Stimulated activated CD4-positive, alpha-beta T cell treated with anti-CD3 and anti-CD28 coated beads, TNF-alpha, amount 100 ng/mL, for 24 hours (primary cell): ENCODE data around the gene ADCY10.
"Not testable (repeated sequence)": the region's sequence is repeated elsewhere in the genome, so short reads cannot be mapped to it uniquely, and the experiment has no call there.

Source experiments
- DNase-seq, 3 experiments: peaks; one replicate each; pipeline ENCODE4 v3.0.0-alpha.2; 2020; ENCODE audit warnings: low read depth in 3 of 3

ADCY10 gene

DNA sequence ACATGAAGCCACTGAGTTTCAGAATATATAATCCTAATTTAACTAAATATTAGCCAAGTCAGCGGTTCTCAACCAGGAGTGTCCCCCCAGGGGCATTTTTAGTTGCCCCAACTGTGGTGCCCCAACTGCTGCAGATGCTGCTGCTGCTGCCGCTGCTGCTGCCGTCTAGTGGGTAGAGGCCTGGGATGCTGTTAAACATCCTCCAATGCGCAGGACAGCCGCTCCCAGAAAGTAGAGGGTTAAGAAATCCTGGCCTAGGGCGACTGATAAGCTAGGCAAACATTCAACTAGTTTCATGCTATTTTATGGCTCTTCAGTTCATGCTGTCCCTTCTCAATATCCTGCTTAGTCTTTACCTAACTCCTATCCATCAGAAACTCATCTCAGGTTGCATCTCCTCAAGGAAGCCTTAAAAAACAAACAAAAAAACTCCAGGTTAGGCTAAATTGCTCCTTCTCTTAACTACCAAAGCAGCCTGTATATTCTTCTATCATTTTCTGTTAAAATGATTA is 12.6 kb upstream of the ADCY10 start:
- no peak for DNase-seq

DNA sequence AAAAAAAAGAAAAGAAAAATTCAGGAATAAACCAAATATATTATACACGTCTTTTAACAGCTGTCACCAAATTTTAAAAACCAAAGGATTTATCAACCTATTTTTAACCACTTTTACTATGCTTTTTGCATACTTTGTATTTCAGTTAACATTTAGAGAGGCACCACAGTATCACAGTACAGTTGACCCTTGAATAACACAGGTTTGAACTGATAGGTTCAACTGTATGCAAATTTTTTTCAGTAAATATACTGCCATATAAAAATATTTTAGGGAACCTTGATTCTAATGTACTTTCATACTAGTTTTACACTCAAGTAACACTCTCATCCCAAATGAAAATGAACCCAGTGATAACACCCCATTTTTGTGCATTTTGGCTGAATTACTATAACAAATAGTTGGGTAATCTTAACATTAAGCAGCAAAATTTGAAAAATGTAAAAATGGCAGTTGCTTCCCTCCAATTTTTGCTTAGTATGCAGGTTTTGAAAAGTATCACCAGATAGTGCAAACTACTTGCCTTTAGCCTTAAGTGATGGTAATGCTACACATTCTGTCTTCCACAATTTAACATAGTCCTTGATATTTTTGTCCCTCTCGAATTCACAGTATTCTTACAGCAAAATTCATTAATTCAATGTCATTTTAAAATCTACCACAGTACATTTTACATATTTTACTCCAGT is 10.8 kb upstream of the ADCY10 start:
- DNase-seq = no peak

DNA sequence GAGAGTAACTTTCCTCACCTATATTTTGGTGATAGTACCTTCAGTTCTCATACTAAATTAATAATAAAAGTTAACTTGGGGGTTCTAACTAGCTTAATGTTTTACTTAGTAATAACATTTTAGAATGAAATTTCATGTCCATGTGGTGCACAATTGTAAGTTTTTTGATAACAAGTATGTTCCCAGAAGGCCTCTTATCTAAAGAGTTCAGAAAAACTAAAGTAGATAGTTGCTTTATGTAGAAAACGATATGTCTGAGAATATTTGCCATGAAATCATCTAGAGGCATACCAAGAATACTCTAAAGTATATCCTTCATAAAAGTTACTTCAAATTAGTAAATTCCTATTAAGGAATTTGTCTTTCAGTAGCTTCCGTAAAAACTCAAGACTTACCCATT is 10.2 kb upstream of the ADCY10 start:
- DNase-seq = no peak

DNA sequence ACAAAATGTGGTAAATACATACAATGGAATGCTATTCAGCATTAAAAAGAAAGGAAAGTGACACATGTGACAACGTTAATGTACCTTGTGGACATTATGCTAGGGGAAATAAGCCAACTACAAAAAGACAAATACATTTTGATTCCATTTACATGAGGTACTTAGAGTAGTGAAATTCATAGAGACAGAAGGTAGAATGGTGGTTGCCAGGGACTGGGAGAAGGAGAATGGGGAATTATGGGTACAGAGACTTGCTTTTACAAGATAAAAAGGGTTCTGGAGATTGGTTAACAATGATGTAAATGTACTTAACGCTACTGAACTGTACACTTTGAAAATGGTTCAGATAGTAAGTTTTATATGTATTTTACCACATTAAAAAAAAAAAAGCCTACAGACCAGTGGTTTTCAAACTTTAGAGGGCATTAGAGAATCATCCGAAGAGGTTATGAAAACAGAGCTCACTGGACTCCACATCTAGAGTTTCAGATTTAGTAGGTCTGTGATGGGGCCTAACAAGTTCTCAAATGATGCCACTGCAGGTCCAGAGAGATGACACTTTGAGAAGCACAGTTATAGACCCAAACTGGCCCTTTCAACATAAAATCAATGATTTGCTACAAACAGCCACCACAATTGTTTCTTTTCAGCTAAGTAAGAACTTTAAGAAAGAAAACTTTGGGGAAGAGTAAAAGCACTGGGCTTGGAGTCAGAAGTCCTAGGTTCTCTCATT is 9.6 kb upstream of the ADCY10 start:
- no peak for DNase-seq

DNA sequence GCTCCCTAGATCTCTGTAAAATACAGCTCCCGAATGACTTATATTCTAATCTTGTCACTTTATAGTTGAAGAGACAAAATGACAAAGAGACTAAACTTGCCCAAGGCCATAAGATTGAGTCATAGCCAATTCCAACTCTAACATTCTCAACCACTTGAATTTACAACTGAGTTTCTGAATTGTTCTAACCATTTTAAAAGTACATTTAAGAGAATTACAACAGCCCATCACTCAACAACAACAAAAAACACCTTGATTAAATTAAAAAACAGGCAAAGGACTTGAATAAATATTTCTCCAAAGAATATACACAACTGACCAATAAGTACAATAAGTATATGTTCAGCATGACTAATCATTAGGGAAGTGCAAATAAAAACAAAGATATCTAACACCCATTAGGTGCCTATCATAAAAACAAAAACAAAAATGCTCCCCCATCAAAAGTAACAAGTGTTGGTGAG is 8.7 kb upstream of the ADCY10 start:
- DNase-seq = no peak

DNA sequence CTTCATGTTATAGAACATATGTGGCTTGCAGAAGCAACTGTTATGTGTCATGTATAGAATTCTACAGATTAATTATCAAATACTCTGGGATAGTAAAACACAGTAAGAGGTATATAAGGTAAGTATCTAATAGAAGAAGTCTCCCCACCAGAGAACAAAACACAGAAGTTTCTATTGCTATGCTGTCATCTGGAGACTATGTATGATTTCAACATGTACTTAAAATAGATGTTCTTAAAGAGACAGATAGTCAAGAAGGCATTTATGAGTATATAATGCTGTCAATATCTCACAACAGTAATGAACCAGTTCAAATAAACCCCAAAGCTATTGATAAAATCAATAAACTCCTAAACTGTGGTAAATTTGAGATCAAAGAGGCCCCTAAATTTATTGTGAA is 8.1 kb upstream of the ADCY10 start:
- no peak for DNase-seq

DNA sequence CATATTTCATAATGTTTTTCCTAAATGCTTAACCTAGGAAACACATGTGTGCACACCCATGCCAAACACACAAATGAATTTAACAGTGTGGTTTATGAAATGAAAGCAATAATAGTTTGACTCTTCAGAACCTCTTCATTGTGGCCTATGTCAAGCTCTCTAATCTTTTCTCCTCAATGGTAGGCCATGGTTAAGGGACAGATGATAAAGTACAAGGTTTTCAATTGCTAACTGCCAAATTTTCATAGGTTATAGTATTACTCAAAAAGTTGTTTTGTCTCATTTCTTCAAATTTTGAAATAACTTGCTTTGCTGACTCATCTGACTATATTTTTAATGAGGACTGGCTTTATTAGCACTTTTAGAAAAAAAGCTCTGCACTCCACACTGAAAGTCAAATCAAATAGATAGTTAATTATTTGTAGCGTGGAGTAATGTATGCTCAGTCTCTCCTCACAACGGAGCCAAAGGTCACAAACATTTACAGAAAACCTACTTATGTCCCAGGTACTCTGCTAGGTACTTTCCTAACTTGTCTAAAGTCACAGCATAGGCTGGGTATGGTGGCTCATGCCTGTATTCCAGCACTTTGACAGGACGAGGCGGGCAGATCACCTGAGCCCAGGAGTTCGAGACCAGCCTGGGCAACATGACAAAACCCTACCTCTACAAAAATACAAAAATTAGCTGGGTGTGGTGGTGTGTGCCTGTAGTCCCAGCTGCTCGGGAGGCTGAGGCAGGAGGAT is 3.0 kb upstream of the ADCY10 start:
- DNase-seq = no peak

DNA sequence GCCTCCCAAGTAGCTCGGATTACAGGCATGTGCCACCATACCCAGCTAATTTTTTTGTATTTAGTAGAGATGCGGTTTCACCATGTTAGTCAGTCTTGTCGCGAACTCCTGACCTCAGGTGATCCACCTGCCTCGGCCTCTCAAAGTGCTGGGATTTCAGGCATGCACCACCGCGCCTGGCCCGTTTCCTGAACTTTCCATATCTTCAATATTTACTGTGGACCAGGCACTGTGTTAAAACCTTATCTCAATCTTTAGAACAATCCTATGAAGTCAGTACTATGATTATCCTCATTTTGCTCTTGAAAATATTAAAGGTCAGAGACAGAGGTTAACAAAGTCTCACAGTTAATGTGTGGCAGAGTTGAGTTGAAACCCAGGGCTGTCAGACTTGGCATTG is 1.6 kb upstream of the ADCY10 start:
- DNase-seq = no peak

DNA sequence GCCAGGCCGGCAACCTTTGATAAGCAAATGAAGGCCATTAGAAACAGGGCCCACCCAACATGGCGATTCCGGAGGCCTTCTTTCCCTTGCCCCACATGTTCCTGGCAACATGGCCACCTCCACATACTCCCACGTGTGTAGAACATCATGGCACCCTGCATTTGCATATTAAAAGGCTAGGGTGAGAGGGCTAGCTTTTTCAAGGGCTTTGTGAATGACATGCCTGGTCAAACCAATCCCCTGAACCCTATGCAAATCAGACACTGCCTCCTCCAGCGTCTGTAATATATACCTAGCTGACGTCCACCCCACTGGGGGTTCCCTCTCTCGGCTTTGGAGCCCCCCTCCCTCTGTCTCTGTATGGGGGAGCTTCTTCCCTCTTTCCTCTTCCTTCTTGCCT is 1.6 kb downstream of the ADCY10 start:
- no peak for DNase-seq

DNA sequence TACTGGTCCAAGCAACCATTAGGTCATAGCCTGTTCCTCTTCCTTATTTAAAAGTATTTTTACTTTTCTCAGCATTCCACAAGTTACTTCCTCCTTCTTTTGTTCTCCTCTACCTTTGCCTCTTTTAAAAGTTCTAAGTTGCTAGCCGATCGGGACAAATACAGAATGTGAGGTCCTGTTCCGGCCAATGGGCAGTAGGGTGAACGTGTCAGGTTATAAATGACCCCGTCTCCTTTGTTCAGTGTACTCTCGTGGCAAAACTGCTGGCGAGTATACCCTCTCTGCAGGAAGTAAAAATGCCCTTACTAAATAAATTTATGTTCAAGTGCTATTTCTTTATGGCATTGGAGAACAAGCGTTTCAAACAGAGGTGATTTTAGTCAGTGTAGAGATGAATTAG is 2.5 kb downstream of the ADCY10 start:
- no peak for DNase-seq

DNA sequence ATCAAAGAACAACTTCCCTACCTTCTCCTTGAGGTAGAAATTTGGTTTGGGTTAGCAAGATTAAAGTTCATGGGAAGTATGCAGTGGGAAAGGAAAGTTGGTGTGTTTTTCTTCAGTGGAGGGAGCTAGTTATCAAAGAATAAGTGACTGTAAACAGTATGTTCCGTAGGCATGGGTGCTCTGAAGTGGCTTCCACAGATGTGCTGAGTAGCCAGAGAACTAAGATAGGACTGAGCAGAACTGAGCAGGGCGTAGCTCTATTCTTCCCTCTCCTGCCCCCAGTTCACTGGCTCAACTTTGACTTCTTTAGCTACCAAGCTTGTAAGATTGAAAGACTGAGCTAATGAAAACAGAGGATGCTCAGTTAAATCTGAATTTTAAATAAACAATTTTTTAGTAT is 3.4 kb downstream of the ADCY10 start:
- DNase-seq = no peak

DNA sequence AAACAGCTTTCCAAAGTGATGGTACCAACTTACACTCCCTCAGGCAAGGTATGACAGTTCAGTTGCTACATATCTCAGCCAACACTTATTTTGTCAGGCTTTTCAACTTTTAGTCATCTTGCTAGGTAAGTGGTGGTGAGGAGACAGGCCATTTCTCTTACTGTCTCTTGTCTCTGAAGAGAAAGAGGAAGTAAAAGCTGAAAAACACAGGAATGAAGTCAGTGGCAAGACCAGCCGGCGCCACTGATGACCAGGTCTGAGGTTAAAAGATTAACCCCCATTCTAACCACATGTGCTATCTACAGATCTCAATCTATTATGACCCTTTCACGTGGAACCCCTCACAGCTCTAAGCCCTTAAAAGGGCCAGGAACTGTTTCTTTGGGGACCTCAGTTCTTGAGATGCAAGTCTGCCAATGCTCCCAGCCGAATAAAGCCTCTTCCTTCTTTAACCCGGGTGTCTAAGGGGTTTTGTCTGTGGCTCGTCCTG is 4.2 kb downstream of the ADCY10 start:
- DNase-seq = no peak

DNA sequence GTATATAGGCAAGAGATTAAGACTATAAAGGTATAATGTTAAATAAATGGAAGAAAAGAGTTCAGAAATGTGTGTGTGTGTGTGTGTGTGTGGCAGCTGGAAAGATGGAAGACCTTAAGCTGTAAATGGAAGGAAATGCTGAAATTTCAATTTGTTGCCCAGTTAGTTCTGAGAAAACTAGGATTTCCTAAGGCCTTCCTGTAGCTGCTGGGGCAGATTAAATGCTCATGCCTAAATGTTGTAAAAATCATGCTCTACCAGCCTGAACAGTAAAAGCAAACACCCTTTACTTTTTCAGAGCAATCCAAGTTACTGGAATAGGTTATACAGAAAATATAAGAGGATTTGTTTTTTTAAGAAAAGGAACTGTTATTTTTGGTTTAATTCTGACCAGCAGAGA is 8.3 kb downstream of the ADCY10 start:
- no peak for DNase-seq

DNA sequence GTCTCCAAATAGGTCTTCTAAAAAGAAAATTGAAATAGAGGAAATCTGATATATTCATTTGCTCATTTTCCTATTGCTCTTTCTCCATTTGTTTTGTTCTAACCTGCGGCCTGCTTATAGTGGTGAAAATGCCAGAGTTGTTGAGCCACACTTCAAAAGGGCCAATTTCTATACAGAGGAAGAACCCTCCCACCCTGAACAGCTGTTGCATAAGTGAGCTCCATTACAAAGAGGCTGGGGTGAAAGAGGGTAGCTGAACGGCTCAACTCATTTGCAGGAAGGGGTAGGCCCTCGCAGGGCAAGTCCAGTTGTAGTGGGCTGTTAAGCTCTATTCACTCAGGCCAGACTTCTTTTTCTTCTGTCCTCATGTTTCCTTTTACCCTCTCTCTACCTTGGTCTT is 8.8 kb downstream of the ADCY10 start:
- no peak for DNase-seq

DNA sequence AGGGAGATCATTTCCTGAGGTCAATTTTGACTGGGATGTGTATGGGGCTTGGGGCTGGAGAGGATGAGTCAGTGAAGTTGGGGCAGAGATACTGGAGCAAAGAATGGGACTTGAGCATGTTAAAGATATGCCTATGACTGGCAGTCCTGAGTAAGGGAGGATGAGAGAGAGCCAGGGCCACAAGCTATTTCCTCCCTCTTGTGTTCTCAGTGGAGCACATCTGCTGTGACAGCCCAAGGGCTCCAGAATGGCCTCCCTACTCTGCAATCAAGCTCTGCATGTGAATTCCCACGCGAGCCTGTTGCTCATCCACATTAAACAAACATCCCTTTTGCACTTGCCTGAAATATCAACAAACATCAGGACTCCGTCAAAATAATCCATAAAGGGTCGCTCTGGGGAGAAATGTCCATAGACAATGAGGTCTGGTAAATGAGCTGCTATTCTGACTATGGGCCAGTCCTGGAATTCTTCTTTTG is 9.2 kb downstream of the ADCY10 start:
- no peak for DNase-seq

DNA sequence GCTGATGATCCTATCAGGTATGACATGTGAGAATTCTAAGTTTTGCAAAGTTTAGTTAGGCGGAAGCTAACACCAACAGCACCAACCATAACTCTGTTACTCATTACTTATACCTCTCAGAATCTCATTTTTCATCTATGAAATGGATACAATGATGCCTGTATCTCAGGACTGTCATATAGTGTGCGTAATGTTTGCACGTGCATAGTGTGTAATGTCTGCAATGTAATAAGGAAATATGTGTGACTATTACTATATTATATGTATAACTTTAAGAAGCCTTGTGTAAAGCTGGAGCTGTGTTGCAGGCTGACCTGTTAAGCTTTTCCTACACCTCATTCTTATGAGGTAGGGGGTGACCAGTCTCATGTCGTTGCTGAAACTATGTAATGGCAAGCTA is 13.0 kb downstream of the ADCY10 start:
- no peak for DNase-seq

DNA sequence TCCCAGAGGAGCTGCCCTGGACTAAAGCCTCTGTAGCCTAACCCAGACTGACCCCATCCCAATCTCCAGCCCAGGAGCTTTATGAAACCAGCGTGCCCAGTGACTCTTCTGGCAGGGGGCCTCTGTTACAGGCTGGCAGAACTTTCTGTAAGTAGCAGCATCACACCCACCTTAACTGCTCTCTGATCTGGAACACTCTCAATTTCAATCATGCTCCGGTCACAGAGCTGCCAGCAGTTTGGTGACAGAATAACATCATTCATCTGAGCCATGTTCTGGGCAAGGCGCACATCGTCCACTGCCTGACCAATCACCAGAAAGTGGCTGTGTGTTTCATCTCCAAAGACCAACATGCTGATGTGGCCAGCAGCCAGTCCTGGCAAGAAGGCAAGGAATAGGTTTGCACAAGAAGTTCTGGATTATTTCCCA is 14.7 kb downstream of the ADCY10 start:
- no peak for DNase-seq

DNA sequence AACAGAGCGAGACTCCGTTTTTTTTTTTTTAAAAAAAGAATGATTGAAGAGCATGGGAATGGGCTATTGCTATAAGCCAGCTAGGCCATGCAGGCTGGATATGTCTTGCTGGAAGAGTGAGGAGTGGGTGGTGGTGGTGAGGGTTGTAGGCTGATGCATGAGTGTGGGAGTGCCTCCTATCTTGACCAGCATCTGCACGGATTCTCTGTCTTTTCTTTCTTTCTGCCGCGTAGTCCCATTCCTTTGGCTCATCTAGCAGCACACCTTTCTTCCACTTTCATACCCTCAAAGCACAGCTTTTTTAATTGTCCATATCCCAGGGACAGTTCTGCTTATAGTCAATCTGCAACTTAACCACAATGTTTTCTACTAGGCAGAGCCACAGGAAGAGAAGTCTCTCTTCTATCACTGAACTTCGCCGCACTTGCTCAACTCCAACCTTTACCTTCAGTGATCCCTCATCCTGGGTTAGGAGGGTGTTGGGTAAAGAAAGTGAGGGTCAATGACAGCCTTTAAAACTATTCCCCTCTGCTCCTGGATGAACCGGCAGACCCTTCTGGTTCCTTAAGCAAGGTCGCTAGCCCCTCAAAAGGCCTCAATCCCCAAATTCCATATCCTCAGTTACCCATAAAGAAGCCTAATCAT is 15.2 kb downstream of the ADCY10 start:
- DNase-seq = no peak

DNA sequence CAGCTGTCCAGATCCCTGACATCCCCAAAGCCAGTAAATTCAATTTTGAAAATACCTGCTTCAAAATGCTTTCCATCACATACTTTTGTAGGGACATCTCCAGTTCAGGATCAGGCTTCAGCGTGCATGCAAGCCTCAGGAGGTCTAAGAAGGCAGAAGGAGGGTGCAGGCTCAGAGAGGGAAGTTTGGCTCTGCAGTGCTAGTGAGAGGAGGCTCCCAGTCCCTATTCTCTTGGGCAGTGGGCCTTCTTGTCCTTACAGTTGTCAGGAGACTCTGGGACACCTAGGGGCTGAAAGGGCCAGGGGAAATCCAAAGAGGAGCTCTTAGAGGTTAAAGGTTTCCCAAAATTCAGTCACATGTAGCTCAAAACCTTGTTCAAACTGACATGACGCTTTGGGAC is 20.1 kb downstream of the ADCY10 start:
- DNase-seq = no peak

DNA sequence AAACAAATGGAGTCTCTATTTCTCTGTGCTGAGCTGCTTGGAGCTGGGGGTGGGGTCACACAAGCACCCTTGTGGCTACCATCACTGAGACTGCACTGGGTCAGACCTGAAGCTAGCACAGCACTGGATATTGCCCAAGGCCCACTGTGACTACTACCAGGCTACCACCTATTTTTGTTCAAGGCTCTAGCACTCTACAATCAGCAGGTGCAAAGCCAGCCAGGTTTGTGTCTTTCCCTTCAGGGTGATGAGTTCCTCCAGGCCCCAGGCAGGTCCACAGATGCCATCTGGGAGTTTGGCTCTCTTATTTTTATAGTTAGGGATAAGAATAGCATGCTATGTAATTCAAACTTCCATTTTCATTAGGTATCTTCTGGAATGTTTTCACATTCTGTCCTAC is 23.5 kb downstream of the ADCY10 start:
- DNase-seq = no peak

DNA sequence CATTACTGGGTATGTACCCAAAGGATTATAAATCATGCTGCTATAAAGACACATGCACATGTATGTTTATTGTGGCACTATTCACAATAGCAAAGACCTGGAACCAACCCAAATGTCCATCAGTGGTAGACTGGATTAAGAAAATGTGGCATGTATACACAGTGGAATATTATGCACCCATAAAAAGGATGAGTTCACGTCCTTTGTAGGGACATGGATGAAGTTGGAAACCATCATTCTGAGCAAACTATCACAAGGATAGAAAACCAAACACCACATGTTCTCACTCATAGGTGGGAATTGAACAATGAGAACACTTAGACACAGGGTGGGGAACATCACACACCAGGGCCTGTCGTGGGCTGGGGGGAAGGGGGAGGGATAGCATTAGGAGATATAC is 26.7 kb downstream of the ADCY10 start:
- not testable (repeated sequence) for DNase-seq

DNA sequence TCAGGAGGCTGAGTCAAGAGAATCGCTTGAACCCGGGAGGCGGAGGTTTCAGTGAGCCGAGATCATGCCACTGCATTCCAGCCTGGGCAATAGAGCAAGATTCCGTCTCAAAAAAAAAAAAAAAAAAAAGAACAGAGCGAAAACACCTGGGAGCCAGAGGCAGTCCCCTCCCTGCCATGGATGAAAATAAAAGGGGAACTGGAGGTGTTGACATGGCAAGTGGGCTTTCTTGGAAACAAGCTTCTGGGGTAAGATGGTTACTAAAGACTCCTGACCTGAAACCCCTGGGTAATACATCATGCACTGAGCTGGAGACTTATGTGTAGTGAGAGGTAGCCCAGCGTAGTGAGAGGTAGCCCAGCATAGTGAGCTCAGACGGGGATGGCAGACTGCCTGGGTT is 31.6 kb downstream of the ADCY10 start:
- DNase-seq = no peak
